ENCODE data around the gene SKIDA1. TPM values are rescaled to one million over a fixed set of nuclear protein-coding genes. Genes with fewer than 3 reads are reported as not detected.
A peak's percentile ranks its signal among the peaks of the same experiment; 100 is the strongest.

Gene SKIDA1
- total and polyA plus RNA-seq, 2 of the 4 experiments (the other 2 are of a cell fraction) = 0.36 to 0.72 TPM

DNA sequence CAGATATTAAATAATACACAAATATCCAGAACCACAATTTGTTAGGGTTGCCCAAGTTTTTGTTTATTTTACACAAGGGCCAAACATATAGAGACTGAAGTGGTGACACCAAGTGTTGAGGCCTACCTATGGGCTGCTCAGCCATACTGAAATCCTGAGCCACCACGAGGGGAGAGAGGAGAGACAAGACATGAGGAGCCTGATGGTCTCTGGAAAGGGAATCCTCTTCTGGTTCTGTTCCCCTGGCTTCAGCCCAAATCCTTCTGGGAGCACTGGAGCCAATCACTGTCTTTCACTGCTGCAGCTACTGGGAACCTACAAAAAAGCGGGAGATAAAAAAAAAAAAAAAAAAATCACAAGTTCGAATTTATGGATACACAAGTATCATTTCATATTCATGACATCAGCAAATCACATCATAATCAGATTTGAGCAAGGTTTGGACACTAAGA lies 1.9 kb downstream of the SKIDA1 start:
- H3K27ac ChIP-seq (ENCODE audit: insufficient read depth, low read length) = peak overlapping the region; percentile 8; the same call in 1 of the 2 replicates
- H4K91ac ChIP-seq (ENCODE audit: insufficient read depth, low read depth, low read length) = peak overlapping the region; percentile 67
- peak overlapping the region; percentile 61; the same call in 1 of the 2 replicates for H2BK120ac ChIP-seq (ENCODE audit: low read depth, low read length)
- H3K4me2 ChIP-seq (ENCODE audit: low read depth, low read length) = no peak overlapping the region
- no CpG with 5 or more reads among the region's 3 CpGs for WGBS, 2 experiments (ENCODE audit: extremely low coverage in 2 of 2, insufficient read length in 1 of 2)
- POLR2A ChIA-PET (ENCODE audit: unreplicated experiment) = interaction anchor here (0.6 kb wide), 1 partner anchor 219 kb away, joined by 4 read pairs; no protein-coding TSS in a partner anchor
- peak overlapping the region; percentile 77; the same call in 2 of the 3 replicates for H2BK15ac ChIP-seq (ENCODE audit: low read depth, low read length)
- 0 out of 2 replicates have a peak, but pooled peaks cover 3% of the 10 kb centered on the region for H3K9me1 ChIP-seq (ENCODE audit: insufficient read depth, low read length)
- CTCF ChIA-PET = no interaction called here
- H3K9ac ChIP-seq (ENCODE audit: low read depth, low read length) = no peak overlapping the region; the same call in 1 of the 2 replicates
- H4K5ac ChIP-seq (ENCODE audit: low read depth, low read length) = peak overlapping the region; percentile 61
- H3K56ac ChIP-seq (ENCODE audit: extremely low read depth, insufficient read depth, low read length) = no peak overlapping the region
- no peak overlapping the region for H3K4me3 ChIP-seq (ENCODE audit: insufficient read depth, low read depth, low read length)
- no TSS peak for BruUV-seq (replicated peaks)
- DNase-seq = peak; percentile 54
- peak overlapping the region; percentile 64 to 93 for H4K8ac ChIP-seq (ENCODE audit: low read depth in 2 of 2, low read length in 2 of 2)
- H2BK5ac ChIP-seq (ENCODE audit: low read depth, low read length, poor library complexity, severe bottlenecking) = peak overlapping the region; percentile 93
- H3K9me3 ChIP-seq (ENCODE audit: control insufficient read depth, insufficient read depth, low read length) = no peaks in the 10 kb centered on the region
- H2AK5ac ChIP-seq (ENCODE audit: low read depth, low read length) = peak overlapping the region; percentile 24; the same call in 1 of the 2 replicates
- H3K27me3 ChIP-seq (ENCODE audit: control insufficient read depth, insufficient read depth, low read length) = no peaks in the 10 kb centered on the region
- H3K18ac ChIP-seq (ENCODE audit: low read depth, low read length) = peak overlapping the region; percentile 58; the same call in 1 of the 2 replicates
- H3K4me1 ChIP-seq (ENCODE audit: control insufficient read depth, insufficient read depth, low read length) = peaks cover 3% of the 10 kb centered on the region
- peaks cover 0 to 3% of the 10 kb centered on the region in 2 experiments; a peak in 2 of 4 replicates for H3K79me1 ChIP-seq (ENCODE audit: low read depth in 1 of 2, low read length in 2 of 2)
- H2BK20ac ChIP-seq (ENCODE audit: low read depth, low read length) = no peak overlapping the region
- H3K4ac ChIP-seq (ENCODE audit: low read depth, low read length) = peak overlapping the region; percentile 65; the same call in 1 of the 2 replicates
- H3K36me3 ChIP-seq (ENCODE audit: control insufficient read depth, insufficient read depth, low read length) = no peaks in the 10 kb centered on the region
- peak overlapping the region; percentile 60 for H3K14ac ChIP-seq (replicated peaks; ENCODE audit: low read depth, low read length)
- in situ Hi-C loops (cut with MboI; ENCODE audit: low sequenced_read_pairs) (loop anchor here (25.0 kb wide), 3 partner anchors 789 to 1089 kb away; partner anchors contain the start of genes BMI1 and COMMD3), dilution Hi-C loops (cut with HindIII; ENCODE audit: low sequenced_read_pairs, unreplicated experiment) (no loop called here), intact Hi-C loops (cut with micrococcal nuclease) (loop anchor here (2.0 to 10.0 kb wide), 3 partner anchors 245 to 446 kb away; no protein-coding TSS in a partner anchor)
- TF ChIP-seq FOS (IDR thresholded peaks at IDR 0.05; ENCODE audit: low read depth, low read length) (no peak), CHD1 (IDR thresholded peaks at IDR 0.05; ENCODE audit: low read depth, low read length) (no peak), MXI1 (IDR thresholded peaks at IDR 0.05; ENCODE audit: borderline replicate concordance, low read depth, low read length) (no peak), RFX5 (IDR thresholded peaks at IDR 0.05; ENCODE audit: low read depth, low read length) (no peak), BHLHE40 (IDR thresholded peaks at IDR 0.05; ENCODE audit: low read depth, low read length) (no peak), POLR2A (IDR thresholded peaks at IDR 0.05; ENCODE audit: low read depth, low read length) (no peak)
- TF ChIP-seq, protein P1, sequence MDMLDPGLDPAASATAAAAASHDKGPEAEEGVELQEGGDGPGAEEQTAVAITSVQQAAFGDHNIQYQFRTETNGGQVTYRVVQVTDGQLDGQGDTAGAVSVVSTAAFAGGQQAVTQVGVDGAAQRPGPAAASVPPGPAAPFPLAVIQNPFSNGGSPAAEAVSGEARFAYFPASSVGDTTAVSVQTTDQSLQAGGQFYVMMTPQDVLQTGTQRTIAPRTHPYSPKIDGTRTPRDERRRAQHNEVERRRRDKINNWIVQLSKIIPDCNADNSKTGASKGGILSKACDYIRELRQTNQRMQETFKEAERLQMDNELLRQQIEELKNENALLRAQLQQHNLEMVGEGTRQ (IDR thresholded peaks at IDR 0.05; ENCODE audit: low read depth, low read length) = no peak
- TF ChIP-seq, protein P2, sequence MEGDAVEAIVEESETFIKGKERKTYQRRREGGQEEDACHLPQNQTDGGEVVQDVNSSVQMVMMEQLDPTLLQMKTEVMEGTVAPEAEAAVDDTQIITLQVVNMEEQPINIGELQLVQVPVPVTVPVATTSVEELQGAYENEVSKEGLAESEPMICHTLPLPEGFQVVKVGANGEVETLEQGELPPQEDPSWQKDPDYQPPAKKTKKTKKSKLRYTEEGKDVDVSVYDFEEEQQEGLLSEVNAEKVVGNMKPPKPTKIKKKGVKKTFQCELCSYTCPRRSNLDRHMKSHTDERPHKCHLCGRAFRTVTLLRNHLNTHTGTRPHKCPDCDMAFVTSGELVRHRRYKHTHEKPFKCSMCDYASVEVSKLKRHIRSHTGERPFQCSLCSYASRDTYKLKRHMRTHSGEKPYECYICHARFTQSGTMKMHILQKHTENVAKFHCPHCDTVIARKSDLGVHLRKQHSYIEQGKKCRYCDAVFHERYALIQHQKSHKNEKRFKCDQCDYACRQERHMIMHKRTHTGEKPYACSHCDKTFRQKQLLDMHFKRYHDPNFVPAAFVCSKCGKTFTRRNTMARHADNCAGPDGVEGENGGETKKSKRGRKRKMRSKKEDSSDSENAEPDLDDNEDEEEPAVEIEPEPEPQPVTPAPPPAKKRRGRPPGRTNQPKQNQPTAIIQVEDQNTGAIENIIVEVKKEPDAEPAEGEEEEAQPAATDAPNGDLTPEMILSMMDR (conservative IDR thresholded peaks at IDR 0.05; ENCODE audit: low read depth, low read length) = no peak
- TF ChIP-seq, protein P3, sequence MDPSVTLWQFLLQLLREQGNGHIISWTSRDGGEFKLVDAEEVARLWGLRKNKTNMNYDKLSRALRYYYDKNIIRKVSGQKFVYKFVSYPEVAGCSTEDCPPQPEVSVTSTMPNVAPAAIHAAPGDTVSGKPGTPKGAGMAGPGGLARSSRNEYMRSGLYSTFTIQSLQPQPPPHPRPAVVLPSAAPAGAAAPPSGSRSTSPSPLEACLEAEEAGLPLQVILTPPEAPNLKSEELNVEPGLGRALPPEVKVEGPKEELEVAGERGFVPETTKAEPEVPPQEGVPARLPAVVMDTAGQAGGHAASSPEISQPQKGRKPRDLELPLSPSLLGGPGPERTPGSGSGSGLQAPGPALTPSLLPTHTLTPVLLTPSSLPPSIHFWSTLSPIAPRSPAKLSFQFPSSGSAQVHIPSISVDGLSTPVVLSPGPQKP (IDR thresholded peaks at IDR 0.05; ENCODE audit: borderline replicate concordance, low read depth, low read length) = no peak
- peak overlapping the region; percentile 82 for H3K23ac ChIP-seq (ENCODE audit: low read depth, low read length)
- H2AK9ac ChIP-seq (replicated peaks; ENCODE audit: low read depth, low read length, poor library complexity) = no peak overlapping the region
- H4K20me1 ChIP-seq (ENCODE audit: insufficient read depth, low read length) = no peaks in the 10 kb centered on the region
- H2AFZ ChIP-seq (replicated peaks; ENCODE audit: low read length, poor library complexity) = peak overlapping the region; percentile 81
- no peak for ATAC-seq (ENCODE audit: low read depth)
